Right atrium auricular region (tissue), 2 donors: Measurements from ENCODE around the gene PFDN1. TPM values are rescaled to one million over a fixed set of nuclear protein-coding genes. Genes with fewer than 3 reads are reported as not detected.

ENCODE experiments used
- DNase-seq: peaks from one replicate; pipeline ENCODE4 v3.0.0-alpha.2; 2019; ENCODE audit warnings: low spot score
- H3K27ac ChIP-seq, 2 donors: fragments of 200-600 bp; sonication (generic); 1 replicate in 1 of 2; 2 replicates in 1 of 2; pipeline ENCODE4 v1.5.1; 2016 to 2019
- H3K27me3 ChIP-seq, 2 donors: fragments of 200-600 bp; sonication (generic); one replicate each; pipeline versions ENCODE4 v1.5.1 to v1.6.0; 2017 to 2019
- H3K36me3 ChIP-seq: fragments of 200-600 bp; sonication (generic); one replicate; pipeline ENCODE4 v1.5.1; 2016
- H3K4me1 ChIP-seq, 2 donors: fragments of 200-600 bp; sonication (generic); one replicate each; pipeline versions ENCODE4 v1.5.1 to v1.6.0; 2017 to 2019
- H3K4me3 ChIP-seq, 2 donors: fragments of 200-600 bp; sonication (generic); 1 replicate in 1 of 2; 2 replicates in 1 of 2; pipeline ENCODE4 v1.5.1; 2017 to 2019; ENCODE audit warnings: mild to moderate bottlenecking in 1 of 2, moderate library complexity in 1 of 2
- H3K9me3 ChIP-seq, 2 donors: fragments of 200-600 bp; sonication (generic); one replicate each; pipeline ENCODE4 v1.5.1; 2019
- total RNA-seq, 2 donors: library from RNA; depleted of rRNA; stranded (reverse); fragments of >200 nt; gene quantifications; one replicate each; pipeline ENCODE4 v1.1.0, GENCODE V29; 2016
- TF ChIP-seq, protein P1 (sequence below), 2 donors: fragments of 200-600 bp; sonication (generic); IDR thresholded peaks; one replicate each; pipeline ENCODE4 v1.5.1; 2019; ENCODE audit warnings: antibody characterized with exemption in 2 of 2

PFDN1 gene
- total RNA-seq, 2 donors from 2014 or later, result 80.4 to 123 TPM

DNA sequence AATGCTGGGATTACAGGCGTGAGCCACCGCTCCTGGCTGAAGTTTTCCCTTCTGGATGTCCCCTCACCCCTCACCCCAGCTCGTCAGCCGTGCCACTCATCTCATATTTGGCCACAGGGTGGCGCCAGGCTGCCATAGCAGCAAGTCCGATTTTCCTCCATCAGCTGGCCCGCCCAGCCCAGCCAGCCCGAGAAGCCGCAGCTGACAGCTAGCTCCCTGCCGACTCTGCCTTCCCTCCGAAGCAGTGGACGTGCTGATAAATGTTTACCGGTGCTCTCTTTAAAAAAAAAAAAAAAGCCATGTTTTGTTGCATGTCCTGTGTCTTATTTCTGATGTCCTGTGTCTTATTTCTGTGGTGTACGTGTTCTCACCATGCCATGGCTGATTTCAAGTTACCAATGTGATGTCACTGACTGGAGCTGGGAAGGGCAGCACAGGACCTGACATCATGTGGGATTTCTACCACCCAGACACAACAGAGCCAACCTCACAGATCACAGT lies 58.3 kb downstream of the PFDN1 start:
- peaks cover 0 to 70% of the 10 kb centered on the region in 2 donors for H3K4me1 ChIP-seq
- TF ChIP-seq, protein P1, sequence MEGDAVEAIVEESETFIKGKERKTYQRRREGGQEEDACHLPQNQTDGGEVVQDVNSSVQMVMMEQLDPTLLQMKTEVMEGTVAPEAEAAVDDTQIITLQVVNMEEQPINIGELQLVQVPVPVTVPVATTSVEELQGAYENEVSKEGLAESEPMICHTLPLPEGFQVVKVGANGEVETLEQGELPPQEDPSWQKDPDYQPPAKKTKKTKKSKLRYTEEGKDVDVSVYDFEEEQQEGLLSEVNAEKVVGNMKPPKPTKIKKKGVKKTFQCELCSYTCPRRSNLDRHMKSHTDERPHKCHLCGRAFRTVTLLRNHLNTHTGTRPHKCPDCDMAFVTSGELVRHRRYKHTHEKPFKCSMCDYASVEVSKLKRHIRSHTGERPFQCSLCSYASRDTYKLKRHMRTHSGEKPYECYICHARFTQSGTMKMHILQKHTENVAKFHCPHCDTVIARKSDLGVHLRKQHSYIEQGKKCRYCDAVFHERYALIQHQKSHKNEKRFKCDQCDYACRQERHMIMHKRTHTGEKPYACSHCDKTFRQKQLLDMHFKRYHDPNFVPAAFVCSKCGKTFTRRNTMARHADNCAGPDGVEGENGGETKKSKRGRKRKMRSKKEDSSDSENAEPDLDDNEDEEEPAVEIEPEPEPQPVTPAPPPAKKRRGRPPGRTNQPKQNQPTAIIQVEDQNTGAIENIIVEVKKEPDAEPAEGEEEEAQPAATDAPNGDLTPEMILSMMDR (IDR thresholded peaks at IDR 0.05), result peak; percentile 76 to 94
- peaks cover 4% of the 10 kb centered on the region for H3K36me3 ChIP-seq
- no peaks in the 10 kb centered on the region for H3K9me3 ChIP-seq
- no peaks in the 10 kb centered on the region for H3K27me3 ChIP-seq
- peak; percentile 94 for DNase-seq
- no peak overlapping the region for H3K4me3 ChIP-seq
- H3K27ac ChIP-seq, result peak overlapping the region; percentile 82 to 87

DNA sequence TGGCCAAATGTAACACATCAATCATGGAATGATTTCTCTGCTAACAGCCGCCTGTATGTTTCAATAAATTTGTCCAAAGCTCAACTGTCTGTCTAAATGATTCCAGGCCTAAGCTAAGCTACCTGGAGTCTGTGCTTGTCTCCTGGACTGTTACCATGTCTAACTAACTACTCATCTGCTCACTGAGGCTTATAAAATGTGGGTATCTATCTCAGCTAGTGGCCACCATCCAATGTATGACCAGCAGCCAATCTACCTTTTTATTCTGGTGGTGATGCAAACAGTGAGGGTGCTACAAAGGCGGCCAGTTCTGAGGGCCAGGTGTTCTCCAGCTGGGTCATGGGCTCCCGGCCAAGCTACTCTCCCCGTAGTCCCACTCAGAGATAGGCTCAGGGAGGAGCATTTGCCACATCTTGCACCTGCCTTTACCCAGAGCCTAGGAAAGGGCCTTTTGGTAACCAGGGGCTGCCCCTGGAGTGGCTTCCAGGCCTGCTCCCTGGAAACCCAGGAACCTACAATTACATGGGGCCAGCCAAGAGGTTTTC lies 59.1 kb downstream of the PFDN1 start:
- TF ChIP-seq, protein P1 (IDR thresholded peaks at IDR 0.05), result no peak
- no peaks in the 10 kb centered on the region for H3K9me3 ChIP-seq
- DNase-seq, result no peak
- peaks cover 0 to 73% of the 10 kb centered on the region in 2 donors for H3K4me1 ChIP-seq
- H3K4me3 ChIP-seq, result no peak overlapping the region
- peak overlapping the region; percentile 82 to 87 for H3K27ac ChIP-seq
- peaks cover 4% of the 10 kb centered on the region for H3K36me3 ChIP-seq
- no peaks in the 10 kb centered on the region for H3K27me3 ChIP-seq

- TF ChIP-seq, protein P1 (IDR thresholded peaks at IDR 0.05), result no peak
- H3K4me1 ChIP-seq, result peaks cover 0 to 73% of the 10 kb centered on the region in 2 donors
- no peaks in the 10 kb centered on the region for H3K27me3 ChIP-seq
- H3K27ac ChIP-seq, result peak overlapping the region; percentile 82 to 87
- no peak for DNase-seq
- H3K9me3 ChIP-seq, result no peaks in the 10 kb centered on the region
- H3K4me3 ChIP-seq, result no peak overlapping the region
- H3K36me3 ChIP-seq, result peaks cover 4% of the 10 kb centered on the region
Observed at GRCh38 chr5:140242890-140243585, 59.9 kb downstream of the PFDN1 start.

GRCh38 chr5:140242099-140242498 lies 60.8 kb downstream of the PFDN1 start:
- Histone ChIP-seq H3K4me3 (no peak overlapping the region), H3K36me3 (peaks cover 4% of the 10 kb centered on the region), H3K4me1 (peaks cover 0 to 80% of the 10 kb centered on the region in 2 donors), H3K27me3 (no peaks in the 10 kb centered on the region), H3K9me3 (no peaks in the 10 kb centered on the region), H3K27ac (peak overlapping the region; percentile 82 to 87)
- TF ChIP-seq, protein P1 (IDR thresholded peaks at IDR 0.05), result peak in 1 of 2 donors; percentile 40
- no peak for DNase-seq

- TF ChIP-seq, protein P1 (IDR thresholded peaks at IDR 0.05), result no peak
- no peaks in the 10 kb centered on the region for H3K27me3 ChIP-seq
Observed at GRCh38 chr5:140240987-140241706, 61.8 kb downstream of the PFDN1 start.

More at GRCh38 chr5:140240987-140241706, 61.8 kb downstream of the PFDN1 start:
- H3K36me3 ChIP-seq, result peaks cover 4% of the 10 kb centered on the region
- peaks cover 0 to 76% of the 10 kb centered on the region in 2 donors for H3K4me1 ChIP-seq
- H3K27ac ChIP-seq, result peak overlapping the region; percentile 82 to 87
- H3K9me3 ChIP-seq, result no peaks in the 10 kb centered on the region
- peak; percentile 93 for DNase-seq
- H3K4me3 ChIP-seq, result no peak overlapping the region
